ENCODE data around the gene EXOSC6.
"Not testable (repeated sequence)": the region's sequence is repeated elsewhere in the genome, so short reads cannot be mapped to it uniquely, and the experiment has no call there.

Gene EXOSC6

GRCh38 chr16:70231831-70232230 lies 19.9 kb downstream of the EXOSC6 start:
- H3K27me3 Mint-ChIP-seq (ENCODE audit: low read depth); H3K4me1 Mint-ChIP-seq (ENCODE audit: low read depth); H3K9me3 Mint-ChIP-seq; H3K4me3 Mint-ChIP-seq; H3K27ac Mint-ChIP-seq: not testable (repeated sequence)
- peaks cover 12% of the 10 kb centered on the region for H3K36me3 Mint-ChIP-seq (ENCODE audit: low read depth)

GRCh38 chr16:70226024-70226423 lies 25.7 kb downstream of the EXOSC6 start:
- not testable (repeated sequence) for H3K36me3 Mint-ChIP-seq (ENCODE audit: low read depth); H3K27me3 Mint-ChIP-seq (ENCODE audit: low read depth); H3K9me3 Mint-ChIP-seq; H3K27ac Mint-ChIP-seq; H3K4me3 Mint-ChIP-seq; H3K4me1 Mint-ChIP-seq (ENCODE audit: low read depth)

GRCh38 chr16:70225430-70225829 lies 26.3 kb downstream of the EXOSC6 start:
- H3K27ac Mint-ChIP-seq; H3K4me3 Mint-ChIP-seq; H3K36me3 Mint-ChIP-seq (ENCODE audit: low read depth); H3K27me3 Mint-ChIP-seq (ENCODE audit: low read depth); H3K9me3 Mint-ChIP-seq; H3K4me1 Mint-ChIP-seq (ENCODE audit: low read depth): not testable (repeated sequence)

- H3K27ac Mint-ChIP-seq; H3K4me3 Mint-ChIP-seq; H3K9me3 Mint-ChIP-seq; H3K4me1 Mint-ChIP-seq (ENCODE audit: low read depth); H3K27me3 Mint-ChIP-seq (ENCODE audit: low read depth): not testable (repeated sequence)
- H3K36me3 Mint-ChIP-seq (ENCODE audit: low read depth), result peaks cover 13% of the 10 kb centered on the region
Observed at GRCh38 chr16:70224645-70225044, 27.1 kb downstream of the EXOSC6 start.

GRCh38 chr16:70223971-70224513 lies 27.7 kb downstream of the EXOSC6 start:
- H3K4me1 Mint-ChIP-seq (ENCODE audit: low read depth); H3K9me3 Mint-ChIP-seq; H3K27me3 Mint-ChIP-seq (ENCODE audit: low read depth); H3K4me3 Mint-ChIP-seq: not testable (repeated sequence)
- peaks cover 17% of the 10 kb centered on the region for H3K36me3 Mint-ChIP-seq (ENCODE audit: low read depth)
- peak overlapping the region; percentile 16 for H3K27ac Mint-ChIP-seq

GRCh38 chr16:70223216-70223615 lies 28.5 kb downstream of the EXOSC6 start:
- H3K4me1 Mint-ChIP-seq (ENCODE audit: low read depth); H3K9me3 Mint-ChIP-seq; H3K27me3 Mint-ChIP-seq (ENCODE audit: low read depth); H3K4me3 Mint-ChIP-seq; H3K27ac Mint-ChIP-seq: not testable (repeated sequence)
- H3K36me3 Mint-ChIP-seq (ENCODE audit: low read depth), result peaks cover 17% of the 10 kb centered on the region

GRCh38 chr16:70222574-70222973 lies 29.2 kb downstream of the EXOSC6 start:
- not testable (repeated sequence) for H3K4me1 Mint-ChIP-seq (ENCODE audit: low read depth); H3K27me3 Mint-ChIP-seq (ENCODE audit: low read depth); H3K9me3 Mint-ChIP-seq; H3K4me3 Mint-ChIP-seq; H3K27ac Mint-ChIP-seq
- peaks cover 18% of the 10 kb centered on the region for H3K36me3 Mint-ChIP-seq (ENCODE audit: low read depth)

GRCh38 chr16:70218586-70218985 lies 33.2 kb downstream of the EXOSC6 start:
- peaks cover 14% of the 10 kb centered on the region for H3K36me3 Mint-ChIP-seq (ENCODE audit: low read depth)
- not testable (repeated sequence) for H3K27me3 Mint-ChIP-seq (ENCODE audit: low read depth); H3K27ac Mint-ChIP-seq; H3K4me3 Mint-ChIP-seq; H3K4me1 Mint-ChIP-seq (ENCODE audit: low read depth); H3K9me3 Mint-ChIP-seq

GRCh38 chr16:70206382-70206781 lies 45.4 kb downstream of the EXOSC6 start:
- H3K27ac Mint-ChIP-seq; H3K4me3 Mint-ChIP-seq; H3K4me1 Mint-ChIP-seq (ENCODE audit: low read depth); H3K27me3 Mint-ChIP-seq (ENCODE audit: low read depth); H3K9me3 Mint-ChIP-seq: not testable (repeated sequence)
- H3K36me3 Mint-ChIP-seq (ENCODE audit: low read depth), result peaks cover 11% of the 10 kb centered on the region

- H3K27ac Mint-ChIP-seq; H3K4me1 Mint-ChIP-seq (ENCODE audit: low read depth); H3K27me3 Mint-ChIP-seq (ENCODE audit: low read depth); H3K4me3 Mint-ChIP-seq; H3K9me3 Mint-ChIP-seq: not testable (repeated sequence)
- peaks cover 10% of the 10 kb centered on the region for H3K36me3 Mint-ChIP-seq (ENCODE audit: low read depth)
Observed at GRCh38 chr16:70204668-70205405, 46.9 kb downstream of the EXOSC6 start.

- H3K36me3 Mint-ChIP-seq (ENCODE audit: low read depth); H3K4me3 Mint-ChIP-seq; H3K27me3 Mint-ChIP-seq (ENCODE audit: low read depth); H3K27ac Mint-ChIP-seq; H3K4me1 Mint-ChIP-seq (ENCODE audit: low read depth); H3K9me3 Mint-ChIP-seq: not testable (repeated sequence)
Observed at GRCh38 chr16:70204010-70204409, 47.7 kb downstream of the EXOSC6 start.

- not testable (repeated sequence) for H3K27me3 Mint-ChIP-seq (ENCODE audit: low read depth); H3K27ac Mint-ChIP-seq; H3K9me3 Mint-ChIP-seq
Observed at GRCh38 chr16:70203508-70203907, 48.2 kb downstream of the EXOSC6 start.

GRCh38 chr16:70200063-70200462 lies 51.7 kb downstream of the EXOSC6 start:
- H3K27ac Mint-ChIP-seq; H3K27me3 Mint-ChIP-seq (ENCODE audit: low read depth); H3K4me1 Mint-ChIP-seq (ENCODE audit: low read depth); H3K36me3 Mint-ChIP-seq (ENCODE audit: low read depth); H3K4me3 Mint-ChIP-seq; H3K9me3 Mint-ChIP-seq: not testable (repeated sequence)

More at GRCh38 chr16:70203508-70203907, 48.2 kb downstream of the EXOSC6 start:
- H3K4me1 Mint-ChIP-seq (ENCODE audit: low read depth); H3K36me3 Mint-ChIP-seq (ENCODE audit: low read depth); H3K4me3 Mint-ChIP-seq: not testable (repeated sequence)

GRCh38 chr16:70199170-70199569 lies 52.6 kb downstream of the EXOSC6 start:
- not testable (repeated sequence) for H3K27ac Mint-ChIP-seq; H3K27me3 Mint-ChIP-seq (ENCODE audit: low read depth); H3K36me3 Mint-ChIP-seq (ENCODE audit: low read depth); H3K9me3 Mint-ChIP-seq; H3K4me1 Mint-ChIP-seq (ENCODE audit: low read depth); H3K4me3 Mint-ChIP-seq

GRCh38 chr16:70198666-70199065 lies 53.1 kb downstream of the EXOSC6 start:
- H3K27ac Mint-ChIP-seq; H3K36me3 Mint-ChIP-seq (ENCODE audit: low read depth); H3K4me1 Mint-ChIP-seq (ENCODE audit: low read depth); H3K9me3 Mint-ChIP-seq; H3K4me3 Mint-ChIP-seq; H3K27me3 Mint-ChIP-seq (ENCODE audit: low read depth): not testable (repeated sequence)

GRCh38 chr16:70198230-70198629 lies 53.5 kb downstream of the EXOSC6 start:
- not testable (repeated sequence) for H3K27me3 Mint-ChIP-seq (ENCODE audit: low read depth); H3K27ac Mint-ChIP-seq; H3K4me1 Mint-ChIP-seq (ENCODE audit: low read depth); H3K4me3 Mint-ChIP-seq; H3K36me3 Mint-ChIP-seq (ENCODE audit: low read depth); H3K9me3 Mint-ChIP-seq

Measured in T-helper 1 cell treated with Interleukin-12 subunit alpha and Interleukin-12 subunit beta and Interleukin-4 antibody, amounts not matched to agents 30 μg/mL and 1 μg/mL, for 36 hours (primary cell).